Liver (tissue), 9 donors: ENCODE measurements around the gene BAMBI. TPM values are rescaled to one million over a fixed set of nuclear protein-coding genes. Genes with fewer than 3 reads are reported as not detected.

Experiments used
- DNase-seq: peaks from one replicate; pipeline ENCODE4 v3.0.0-alpha.2; 2017; ENCODE audit warnings: low spot score
- H3K27ac ChIP-seq, 2 donors: one replicate each; pipeline ENCODE4 v1.7.0; 2013; ENCODE audit warnings: inconsistent platforms in 2 of 2, low read length in 2 of 2, control low read depth in 1 of 2, low read depth in 1 of 2, mild to moderate bottlenecking in 1 of 2
- H3K27me3 ChIP-seq, 4 donors: one replicate each; pipeline versions ENCODE4 v1.6.1 to v1.7.0; 2013; ENCODE audit warnings: low read length in 3 of 4, inconsistent platforms in 1 of 4, mild to moderate bottlenecking in 1 of 4, moderate library complexity in 1 of 4; ENCODE audit not compliant: control insufficient read depth in 4 of 4, insufficient read depth in 4 of 4
- H3K36me3 ChIP-seq, 4 donors: one replicate each; pipeline versions ENCODE4 v1.6.1 to v1.7.0; 2013; ENCODE audit warnings: low read length in 3 of 4, mild to moderate bottlenecking in 3 of 4, low read depth in 1 of 4, moderate library complexity in 1 of 4; ENCODE audit not compliant: control insufficient read depth in 4 of 4, insufficient read depth in 3 of 4
- H3K4me1 ChIP-seq, 4 donors: one replicate each; pipeline versions ENCODE4 v1.6.1 to v1.7.0; 2013; ENCODE audit warnings: low read length in 3 of 4, mild to moderate bottlenecking in 3 of 4, moderate library complexity in 1 of 4; ENCODE audit not compliant: control insufficient read depth in 4 of 4, insufficient read depth in 4 of 4
- H3K4me3 ChIP-seq, 3 donors: one replicate each; pipeline versions ENCODE4 v1.6.1 to v1.7.0; 2013; ENCODE audit warnings: low read length in 3 of 3, control low read depth in 1 of 3, low read depth in 1 of 3, mild to moderate bottlenecking in 1 of 3
- H3K9ac ChIP-seq, 2 donors: one replicate each; pipeline ENCODE4 v1.7.0; 2013; ENCODE audit warnings: low read length in 2 of 2, mild to moderate bottlenecking in 2 of 2, moderate library complexity in 2 of 2, control low read depth in 1 of 2, low read depth in 1 of 2
- H3K9me3 ChIP-seq, 4 donors: one replicate each; pipeline versions ENCODE4 v1.6.1 to v1.7.0; 2013; ENCODE audit warnings: low read length in 3 of 4; ENCODE audit not compliant: control insufficient read depth in 4 of 4
- EGR1 ChIP-seq, 2 donors: IDR thresholded peaks; 2 replicates each; pipeline ENCODE4 v1.6.1; 2016 to 2018; ENCODE audit warnings: antibody characterized with exemption in 2 of 2, low read depth in 2 of 2
- FOXA1 ChIP-seq: IDR thresholded peaks from 2 replicates; pipeline ENCODE4 v1.6.1; 2016; ENCODE audit warnings: antibody characterized with exemption
- FOXA2 ChIP-seq: IDR thresholded peaks from 2 replicates; pipeline ENCODE4 v1.6.1; 2016; ENCODE audit warnings: antibody characterized with exemption
- GABPA ChIP-seq, 2 donors: IDR thresholded peaks in 1 of 2; conservative IDR thresholded peaks in 1 of 2; 2 replicates each; pipeline ENCODE4 v1.6.1; 2016; ENCODE audit warnings: antibody characterized with exemption in 2 of 2, mild to moderate bottlenecking in 1 of 2, moderate library complexity in 1 of 2
- HNF4A ChIP-seq, 2 donors: conservative IDR thresholded peaks; 2 replicates each; pipeline ENCODE4 v1.6.1; 2016; ENCODE audit warnings: antibody characterized with exemption in 2 of 2, mild to moderate bottlenecking in 2 of 2
- HNF4G ChIP-seq: IDR thresholded peaks from 2 replicates; pipeline ENCODE4 v1.6.1; 2016; ENCODE audit warnings: antibody characterized with exemption
- JUND ChIP-seq, 2 donors: IDR thresholded peaks; 2 replicates each; pipeline ENCODE4 v1.6.1; 2016; ENCODE audit warnings: antibody characterized with exemption in 2 of 2
- NR2F2 ChIP-seq: IDR thresholded peaks from 2 replicates; pipeline ENCODE4 v1.6.1; 2016; ENCODE audit warnings: antibody characterized with exemption
- RAD21 ChIP-seq, 2 donors: IDR thresholded peaks; 2 replicates each; pipeline ENCODE4 v1.6.1; 2016; ENCODE audit warnings: antibody characterized with exemption in 2 of 2, mild to moderate bottlenecking in 2 of 2
- RXRA ChIP-seq, 2 donors: IDR thresholded peaks; 2 replicates each; pipeline ENCODE4 v1.6.1; 2017 to 2018; ENCODE audit warnings: antibody characterized with exemption in 2 of 2, mild to moderate bottlenecking in 1 of 2
- SP1 ChIP-seq: IDR thresholded peaks from 2 replicates; pipeline ENCODE4 v1.6.1; 2018; ENCODE audit warnings: antibody characterized with exemption, mild to moderate bottlenecking
- TAF1 ChIP-seq: conservative IDR thresholded peaks from 2 replicates; pipeline ENCODE4 v1.6.1; 2016; ENCODE audit warnings: antibody characterized with exemption, mild to moderate bottlenecking
- YY1 ChIP-seq: IDR thresholded peaks from 2 replicates; pipeline ENCODE4 v1.6.1; 2016; ENCODE audit warnings: antibody characterized with exemption, mild to moderate bottlenecking
- WGBS: extraction: QIAGEN DNeasy Blood & Tissue Kit; methylation state at CpG from one replicate; pipeline ENCODE4 v1.1.7; 2013; 5-methylcytosine and 5-hydroxymethylcytosine counted together
- polyA plus RNA-seq, 2 donors: library from polyadenylated mRNA; stranded (reverse) in 1 of 2; unstranded in 1 of 2; fragments of 200-250 nt in 1 of 2; fragments of >200 nt in 1 of 2; fragmentation: Nextera tagmentation in 1 of 2; extraction: Ambion mirVana in 1 of 2; gene quantifications; one replicate each; pipeline versions ENCODE4 v1.2.1 to v1.2.3, GENCODE V29; 2013 to 2015
- total RNA-seq, 2 donors: library from RNA; depleted of rRNA; stranded (reverse); fragments of >200 nt; gene quantifications; one replicate each; pipeline ENCODE4 v1.2.3, GENCODE V29; 2014
- TF ChIP-seq, protein P1 (sequence below): IDR thresholded peaks from 2 replicates; pipeline ENCODE4 v1.6.1; 2016; ENCODE audit warnings: antibody characterized with exemption
- TF ChIP-seq, protein P2 (sequence below): IDR thresholded peaks from 2 replicates; pipeline ENCODE4 v1.6.1; 2016; ENCODE audit warnings: antibody characterized with exemption
- TF ChIP-seq, protein P3 (sequence below): IDR thresholded peaks from 2 replicates; pipeline ENCODE4 v1.6.1; 2016; ENCODE audit warnings: antibody characterized with exemption, mild to moderate bottlenecking
- TF ChIP-seq, protein P4 (sequence below): IDR thresholded peaks from 2 replicates; pipeline ENCODE4 v1.6.1; 2016; ENCODE audit warnings: antibody characterized with exemption
- TF ChIP-seq, protein P5 (sequence below): fragments of 150-350 bp; IDR thresholded peaks from 2 replicates; pipeline ENCODE4 v1.5.1; 2017; ENCODE audit warnings: improper control_type of control experiment, low read depth, low read length; ENCODE audit not compliant: missing input control
- donor health status: healthy.
- donor health status: healthy.
- donor health status: healthy.
- donor health status: healthy.
- donor health status: healthy.

The BAMBI gene
- total and polyA plus RNA-seq, 4 donors = 4.6 to 10.6 (median 5.1) TPM

DNA sequence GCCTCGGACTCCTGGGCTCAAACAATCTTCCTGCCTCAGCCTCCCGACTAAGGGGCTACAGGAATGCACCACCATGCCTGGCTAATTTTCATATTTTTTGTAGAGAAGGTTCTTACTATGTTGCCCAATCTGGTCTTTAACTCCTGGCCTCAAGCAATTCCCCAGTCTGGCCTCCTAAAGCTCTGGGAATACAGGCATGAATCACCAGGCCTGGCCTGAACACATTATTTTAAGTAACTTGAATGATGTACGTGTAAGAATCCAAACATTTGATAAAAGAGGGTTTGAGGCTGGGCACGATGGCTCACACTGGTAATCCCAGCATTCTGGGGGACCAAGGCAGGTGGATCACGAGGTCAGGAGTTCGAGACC, 13.0 kb upstream of the BAMBI start:
- Histone ChIP-seq H3K27me3 (peaks cover 0 to 5% (median 0%) of the 10 kb centered on the region in 4 donors), H3K36me3 (no peaks in the 10 kb centered on the region), H3K4me1 (peaks cover 5 to 14% (median 9%) of the 10 kb centered on the region in 4 donors), H3K9me3 (no peaks in the 10 kb centered on the region), H3K4me3 (no peak overlapping the region), H3K27ac (no peak overlapping the region), H3K9ac (no peak overlapping the region)
- no peak for DNase-seq
- 59% methylated on average over 6 of the region's 6 CpGs for WGBS
- TF ChIP-seq JUND (IDR thresholded peaks at IDR 0.05) (no peak), EGR1 (IDR thresholded peaks at IDR 0.05; ENCODE audit: low read depth in 2 of 2) (no peak), HNF4A (conservative IDR thresholded peaks at IDR 0.05) (no peak), TAF1 (no peak), RAD21 (IDR thresholded peaks at IDR 0.05) (no peak), HNF4G (no peak), YY1 (no peak), FOXA2 (no peak), SP1 (no peak), GABPA (IDR thresholded peaks at IDR 0.05 in 1 of 2, conservative IDR thresholded peaks at IDR 0.05 in 1 of 2) (no peak), NR2F2 (no peak), FOXA1 (no peak), RXRA (IDR thresholded peaks at IDR 0.05) (no peak)
- TF ChIP-seq, protein P1, sequence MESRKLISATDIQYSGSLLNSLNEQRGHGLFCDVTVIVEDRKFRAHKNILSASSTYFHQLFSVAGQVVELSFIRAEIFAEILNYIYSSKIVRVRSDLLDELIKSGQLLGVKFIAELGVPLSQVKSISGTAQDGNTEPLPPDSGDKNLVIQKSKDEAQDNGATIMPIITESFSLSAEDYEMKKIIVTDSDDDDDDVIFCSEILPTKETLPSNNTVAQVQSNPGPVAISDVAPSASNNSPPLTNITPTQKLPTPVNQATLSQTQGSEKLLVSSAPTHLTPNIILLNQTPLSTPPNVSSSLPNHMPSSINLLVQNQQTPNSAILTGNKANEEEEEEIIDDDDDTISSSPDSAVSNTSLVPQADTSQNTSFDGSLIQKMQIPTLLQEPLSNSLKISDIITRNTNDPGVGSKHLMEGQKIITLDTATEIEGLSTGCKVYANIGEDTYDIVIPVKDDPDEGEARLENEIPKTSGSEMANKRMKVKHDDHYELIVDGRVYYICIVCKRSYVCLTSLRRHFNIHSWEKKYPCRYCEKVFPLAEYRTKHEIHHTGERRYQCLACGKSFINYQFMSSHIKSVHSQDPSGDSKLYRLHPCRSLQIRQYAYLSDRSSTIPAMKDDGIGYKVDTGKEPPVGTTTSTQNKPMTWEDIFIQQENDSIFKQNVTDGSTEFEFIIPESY = no peak
- TF ChIP-seq, protein P2, sequence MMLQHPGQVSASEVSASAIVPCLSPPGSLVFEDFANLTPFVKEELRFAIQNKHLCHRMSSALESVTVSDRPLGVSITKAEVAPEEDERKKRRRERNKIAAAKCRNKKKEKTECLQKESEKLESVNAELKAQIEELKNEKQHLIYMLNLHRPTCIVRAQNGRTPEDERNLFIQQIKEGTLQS = no peak
- TF ChIP-seq, protein P3, sequence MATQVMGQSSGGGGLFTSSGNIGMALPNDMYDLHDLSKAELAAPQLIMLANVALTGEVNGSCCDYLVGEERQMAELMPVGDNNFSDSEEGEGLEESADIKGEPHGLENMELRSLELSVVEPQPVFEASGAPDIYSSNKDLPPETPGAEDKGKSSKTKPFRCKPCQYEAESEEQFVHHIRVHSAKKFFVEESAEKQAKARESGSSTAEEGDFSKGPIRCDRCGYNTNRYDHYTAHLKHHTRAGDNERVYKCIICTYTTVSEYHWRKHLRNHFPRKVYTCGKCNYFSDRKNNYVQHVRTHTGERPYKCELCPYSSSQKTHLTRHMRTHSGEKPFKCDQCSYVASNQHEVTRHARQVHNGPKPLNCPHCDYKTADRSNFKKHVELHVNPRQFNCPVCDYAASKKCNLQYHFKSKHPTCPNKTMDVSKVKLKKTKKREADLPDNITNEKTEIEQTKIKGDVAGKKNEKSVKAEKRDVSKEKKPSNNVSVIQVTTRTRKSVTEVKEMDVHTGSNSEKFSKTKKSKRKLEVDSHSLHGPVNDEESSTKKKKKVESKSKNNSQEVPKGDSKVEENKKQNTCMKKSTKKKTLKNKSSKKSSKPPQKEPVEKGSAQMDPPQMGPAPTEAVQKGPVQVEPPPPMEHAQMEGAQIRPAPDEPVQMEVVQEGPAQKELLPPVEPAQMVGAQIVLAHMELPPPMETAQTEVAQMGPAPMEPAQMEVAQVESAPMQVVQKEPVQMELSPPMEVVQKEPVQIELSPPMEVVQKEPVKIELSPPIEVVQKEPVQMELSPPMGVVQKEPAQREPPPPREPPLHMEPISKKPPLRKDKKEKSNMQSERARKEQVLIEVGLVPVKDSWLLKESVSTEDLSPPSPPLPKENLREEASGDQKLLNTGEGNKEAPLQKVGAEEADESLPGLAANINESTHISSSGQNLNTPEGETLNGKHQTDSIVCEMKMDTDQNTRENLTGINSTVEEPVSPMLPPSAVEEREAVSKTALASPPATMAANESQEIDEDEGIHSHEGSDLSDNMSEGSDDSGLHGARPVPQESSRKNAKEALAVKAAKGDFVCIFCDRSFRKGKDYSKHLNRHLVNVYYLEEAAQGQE = no peak
- TF ChIP-seq, protein P4, sequence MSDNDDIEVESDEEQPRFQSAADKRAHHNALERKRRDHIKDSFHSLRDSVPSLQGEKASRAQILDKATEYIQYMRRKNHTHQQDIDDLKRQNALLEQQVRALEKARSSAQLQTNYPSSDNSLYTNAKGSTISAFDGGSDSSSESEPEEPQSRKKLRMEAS = no peak
- TF ChIP-seq, protein P5, sequence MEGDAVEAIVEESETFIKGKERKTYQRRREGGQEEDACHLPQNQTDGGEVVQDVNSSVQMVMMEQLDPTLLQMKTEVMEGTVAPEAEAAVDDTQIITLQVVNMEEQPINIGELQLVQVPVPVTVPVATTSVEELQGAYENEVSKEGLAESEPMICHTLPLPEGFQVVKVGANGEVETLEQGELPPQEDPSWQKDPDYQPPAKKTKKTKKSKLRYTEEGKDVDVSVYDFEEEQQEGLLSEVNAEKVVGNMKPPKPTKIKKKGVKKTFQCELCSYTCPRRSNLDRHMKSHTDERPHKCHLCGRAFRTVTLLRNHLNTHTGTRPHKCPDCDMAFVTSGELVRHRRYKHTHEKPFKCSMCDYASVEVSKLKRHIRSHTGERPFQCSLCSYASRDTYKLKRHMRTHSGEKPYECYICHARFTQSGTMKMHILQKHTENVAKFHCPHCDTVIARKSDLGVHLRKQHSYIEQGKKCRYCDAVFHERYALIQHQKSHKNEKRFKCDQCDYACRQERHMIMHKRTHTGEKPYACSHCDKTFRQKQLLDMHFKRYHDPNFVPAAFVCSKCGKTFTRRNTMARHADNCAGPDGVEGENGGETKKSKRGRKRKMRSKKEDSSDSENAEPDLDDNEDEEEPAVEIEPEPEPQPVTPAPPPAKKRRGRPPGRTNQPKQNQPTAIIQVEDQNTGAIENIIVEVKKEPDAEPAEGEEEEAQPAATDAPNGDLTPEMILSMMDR = no peak
